ENCODE data around the gene XPR1.

DNA sequence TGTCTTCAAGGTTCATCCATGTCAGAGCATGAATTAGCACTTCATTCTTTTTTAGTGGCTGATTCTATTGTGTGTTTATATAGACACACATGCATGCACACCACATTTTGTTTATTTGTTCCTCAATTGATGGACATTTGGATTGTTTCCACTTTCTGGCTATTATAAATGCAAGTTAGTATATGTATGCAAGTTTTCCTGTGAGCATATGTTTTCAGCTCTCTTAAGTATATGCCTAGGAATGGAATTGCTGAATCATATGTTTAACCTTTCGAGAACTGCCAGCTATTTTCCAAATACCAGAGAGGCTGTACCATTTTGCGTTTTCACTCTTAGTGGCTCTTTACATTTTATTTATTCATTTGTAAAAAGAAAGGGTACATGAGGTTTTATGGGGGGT, 171.0 kb downstream of the XPR1 start:
- no peak for TF ChIP-seq POLR2A (IDR thresholded peaks at IDR 0.05)
- TF ChIP-seq, protein P1, sequence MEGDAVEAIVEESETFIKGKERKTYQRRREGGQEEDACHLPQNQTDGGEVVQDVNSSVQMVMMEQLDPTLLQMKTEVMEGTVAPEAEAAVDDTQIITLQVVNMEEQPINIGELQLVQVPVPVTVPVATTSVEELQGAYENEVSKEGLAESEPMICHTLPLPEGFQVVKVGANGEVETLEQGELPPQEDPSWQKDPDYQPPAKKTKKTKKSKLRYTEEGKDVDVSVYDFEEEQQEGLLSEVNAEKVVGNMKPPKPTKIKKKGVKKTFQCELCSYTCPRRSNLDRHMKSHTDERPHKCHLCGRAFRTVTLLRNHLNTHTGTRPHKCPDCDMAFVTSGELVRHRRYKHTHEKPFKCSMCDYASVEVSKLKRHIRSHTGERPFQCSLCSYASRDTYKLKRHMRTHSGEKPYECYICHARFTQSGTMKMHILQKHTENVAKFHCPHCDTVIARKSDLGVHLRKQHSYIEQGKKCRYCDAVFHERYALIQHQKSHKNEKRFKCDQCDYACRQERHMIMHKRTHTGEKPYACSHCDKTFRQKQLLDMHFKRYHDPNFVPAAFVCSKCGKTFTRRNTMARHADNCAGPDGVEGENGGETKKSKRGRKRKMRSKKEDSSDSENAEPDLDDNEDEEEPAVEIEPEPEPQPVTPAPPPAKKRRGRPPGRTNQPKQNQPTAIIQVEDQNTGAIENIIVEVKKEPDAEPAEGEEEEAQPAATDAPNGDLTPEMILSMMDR (IDR thresholded peaks at IDR 0.05) = no peak
